LNCAP (cell line): ENCODE results near the gene TEAD1.

Source experiments
- CTCF ChIP-seq: fragments of 450-650 bp; IDR thresholded peaks from 2 replicates; pipeline ENCODE4 v1.5.1; 2017; ENCODE audit warnings: mild to moderate bottlenecking

Gene TEAD1

GRCh38 chr11:12646478-12646877 is 27.7 kb upstream of the TEAD1 start:
- TF ChIP-seq CTCF = no peak

GRCh38 chr11:12653729-12654128 is 20.5 kb upstream of the TEAD1 start:
- no peak for TF ChIP-seq CTCF

GRCh38 chr11:12655842-12656241 is 18.4 kb upstream of the TEAD1 start:
- no peak for TF ChIP-seq CTCF

GRCh38 chr11:12657336-12657735 is 16.9 kb upstream of the TEAD1 start:
- no peak for TF ChIP-seq CTCF

- TF ChIP-seq CTCF = no peak
Observed at GRCh38 chr11:12657981-12658380, 16.2 kb upstream of the TEAD1 start.

- TF ChIP-seq CTCF = no peak
Observed at GRCh38 chr11:12662101-12662689, 12.0 kb upstream of the TEAD1 start.

GRCh38 chr11:12664385-12664784 is 9.8 kb upstream of the TEAD1 start:
- no peak for TF ChIP-seq CTCF

GRCh38 chr11:12666915-12667314 is 7.3 kb upstream of the TEAD1 start:
- TF ChIP-seq CTCF = no peak
